H1 (cell line): ENCODE results near the gene FAM171A1. TPM values are rescaled to one million over a fixed set of nuclear protein-coding genes. Genes with fewer than 3 reads are reported as not detected.
A peak's percentile ranks its signal among the peaks of the same experiment; 100 is the strongest.

Experiments
- CTCF ChIA-PET: fragments of 300-600 bp; sonication (Branson Sonifier 250); formaldehyde crosslinking; loops from one replicate; lab custom pipeline; 2021; ENCODE audit not compliant: partially characterized antibody; lab: Charles Lee
- POLR2A ChIA-PET: fragments of 300-600 bp; sonication (Branson Sonifier 250); formaldehyde crosslinking; loops from one replicate; lab custom pipeline; 2021; ENCODE audit warnings: inconsistent platforms; ENCODE audit not compliant: partially characterized antibody; lab: Charles Lee
- DNase-seq, 2 experiments: peaks; one replicate each; pipeline versions ENCODE4 v3.0.0 to v3.0.0-alpha.2; 2010 to 2022; ENCODE audit warnings: low spot score in 2 of 2, low read depth in 1 of 2, mixed read lengths in 1 of 2
- FAIRE-seq: peaks from 2 replicates; lab custom pipeline; 2011; peaks lifted over from hg19 to GRCh38; lab: Jason Lieb, UNC
- H2AFZ ChIP-seq: 2 replicates; pipeline ENCODE4 v1.8.1; 2012; ENCODE audit warnings: low read length, inconsistent platforms
- H2AK5ac ChIP-seq: 2 replicates; pipeline ENCODE4 v1.6.1; 2013; ENCODE audit warnings: low read depth, low read length
- H2BK120ac ChIP-seq: replicated peaks from 2 replicates; pipeline ENCODE3; 2013; ENCODE audit warnings: low read depth, low read length, inconsistent platforms
- H2BK12ac ChIP-seq: 2 replicates; pipeline ENCODE4 v1.6.1; 2013; ENCODE audit warnings: low read depth, low read length
- H2BK15ac ChIP-seq: 2 replicates; pipeline ENCODE4 v1.6.1; 2013; ENCODE audit warnings: low read length
- H2BK20ac ChIP-seq: 2 replicates; pipeline ENCODE4 v1.6.1; 2013; ENCODE audit warnings: low read length
- H2BK5ac ChIP-seq: 2 replicates; pipeline ENCODE4 v1.6.1; 2013; ENCODE audit warnings: low read depth, low read length
- H3K14ac ChIP-seq: 2 replicates; pipeline ENCODE4 v1.6.1; 2013; ENCODE audit warnings: inconsistent platforms; ENCODE audit not compliant: insufficient read length
- H3K18ac ChIP-seq: 2 replicates; pipeline ENCODE4 v1.6.1; 2013; ENCODE audit warnings: low read length; ENCODE audit errors: extremely low read depth
- H3K23ac ChIP-seq: 2 replicates; pipeline ENCODE4 v1.6.1; 2013; ENCODE audit warnings: inconsistent platforms; ENCODE audit not compliant: insufficient read length
- H3K23me2 ChIP-seq: 2 replicates; pipeline ENCODE4 v1.6.1; 2013; ENCODE audit warnings: low read depth, low read length
- H3K27ac ChIP-seq: 2 replicates; pipeline ENCODE4 v1.6.1; 2011; ENCODE audit warnings: low read depth, low read length, inconsistent platforms
- H3K27me3 ChIP-seq, 4 experiments: replicated peaks in 1 of 4; 1 replicate in 1 of 4; 2 replicates in 3 of 4; pipeline versions ENCODE4 v1.6.1 to v1.8.1; 2011 to 2013; ENCODE audit warnings: low read length in 3 of 4, mild to moderate bottlenecking in 3 of 4, inconsistent platforms in 2 of 4, mixed read lengths in 2 of 4, moderate library complexity in 1 of 4; ENCODE audit not compliant: control insufficient read depth in 3 of 4, insufficient read depth in 3 of 4; ENCODE audit errors: extremely low read depth in 1 of 4
- H3K36me3 ChIP-seq, 4 experiments: 2 replicates each; pipeline versions ENCODE4 v1.6.1 to v1.8.1; 2011 to 2013; ENCODE audit warnings: mild to moderate bottlenecking in 4 of 4, low read length in 3 of 4, moderate library complexity in 2 of 4, control low read depth in 1 of 4, inconsistent platforms in 1 of 4; ENCODE audit not compliant: insufficient read depth in 4 of 4, control insufficient read depth in 2 of 4
- H3K4ac ChIP-seq: replicated peaks from 2 replicates; pipeline ENCODE3; 2013; ENCODE audit warnings: low read length, low read depth, mixed read lengths, inconsistent platforms; ENCODE audit not compliant: insufficient read length
- H3K4me1 ChIP-seq, 4 experiments: replicated peaks in 1 of 4; 1 replicate in 1 of 4; 2 replicates in 3 of 4; pipeline versions ENCODE4 v1.6.1 to v1.8.1; 2011 to 2013; ENCODE audit warnings: low read length in 3 of 4, inconsistent platforms in 2 of 4, mixed read lengths in 1 of 4; ENCODE audit not compliant: insufficient read depth in 4 of 4, control insufficient read depth in 3 of 4
- H3K4me2 ChIP-seq, 2 experiments: 2 replicates each; pipeline versions ENCODE4 v1.6.1 to v1.8.1; 2011 to 2013; ENCODE audit warnings: low read depth in 2 of 2, low read length in 2 of 2, control low read depth in 1 of 2, inconsistent platforms in 1 of 2, mild to moderate bottlenecking in 1 of 2; ENCODE audit not compliant: insufficient read depth in 1 of 2
- H3K4me3 ChIP-seq, 4 experiments: fragments of 200-600, 300-600 bp in 1 of 4; sonication (generic), shearing (Covaris generic), sonication (Bioruptor Twin) in 1 of 4; 2 replicates each; pipeline versions ENCODE4 v1.5.1 to v1.8.1; 2011 to 2016; ENCODE audit warnings: low read length in 4 of 4, low read depth in 3 of 4, control low read depth in 2 of 4, inconsistent platforms in 2 of 4, mild to moderate bottlenecking in 2 of 4, mixed read lengths in 1 of 4, moderate library complexity in 1 of 4; ENCODE audit not compliant: insufficient read depth in 2 of 4; ENCODE audit errors: extremely low read depth in 1 of 4
- H3K56ac ChIP-seq: replicated peaks from 2 replicates; pipeline ENCODE3; 2013; ENCODE audit warnings: low read depth, mild to moderate bottlenecking, mixed read lengths, low read length, inconsistent platforms; ENCODE audit not compliant: insufficient read length
- H3K79me1 ChIP-seq: 2 replicates; pipeline ENCODE4 v1.6.1; 2013; ENCODE audit warnings: low read depth, low read length, control low read depth
- H3K79me2 ChIP-seq, 2 experiments: 2 replicates each; pipeline versions ENCODE4 v1.6.1 to v1.8.1; 2012 to 2013; ENCODE audit warnings: low read length in 2 of 2, mild to moderate bottlenecking in 2 of 2, inconsistent platforms in 1 of 2; ENCODE audit not compliant: insufficient read depth in 2 of 2, control insufficient read depth in 1 of 2
- H3K9ac ChIP-seq, 4 experiments: replicated peaks in 1 of 4; 1 replicate in 1 of 4; 2 replicates in 3 of 4; pipeline versions ENCODE4 v1.6.1 to v1.8.1; 2011 to 2013; ENCODE audit warnings: low read depth in 3 of 4, low read length in 3 of 4, control low read depth in 2 of 4, mild to moderate bottlenecking in 2 of 4, moderate library complexity in 2 of 4, inconsistent platforms in 1 of 4; ENCODE audit errors: extremely low read depth in 1 of 4
- H3K9me3 ChIP-seq, 2 experiments: 2 replicates each; pipeline versions ENCODE4 v1.6.1 to v1.8.1; 2012 to 2013; ENCODE audit warnings: mild to moderate bottlenecking in 2 of 2, moderate library complexity in 2 of 2, control low read depth in 1 of 2, inconsistent platforms in 1 of 2, low read depth in 1 of 2, low read length in 1 of 2, mixed read lengths in 1 of 2; ENCODE audit not compliant: insufficient read depth in 2 of 2
- H4K20me1 ChIP-seq, 2 experiments: replicated peaks in 1 of 2; 2 replicates each; pipeline versions ENCODE3 to v1.8.1; 2011 to 2013; ENCODE audit warnings: inconsistent platforms in 2 of 2, low read length in 2 of 2, mild to moderate bottlenecking in 1 of 2; ENCODE audit not compliant: insufficient read depth in 2 of 2, control insufficient read depth in 1 of 2
- H4K5ac ChIP-seq: 2 replicates; pipeline ENCODE4 v1.6.1; 2013; ENCODE audit warnings: low read length, low read depth, mixed read lengths, inconsistent platforms; ENCODE audit not compliant: insufficient read length
- H4K8ac ChIP-seq: 2 replicates; pipeline ENCODE4 v1.8.0; 2013; ENCODE audit warnings: mild to moderate bottlenecking, moderate library complexity, low read length, inconsistent platforms; ENCODE audit not compliant: insufficient read depth; ENCODE audit errors: extremely low read depth
- H4K91ac ChIP-seq: replicated peaks from 2 replicates; pipeline ENCODE3; 2013; ENCODE audit warnings: low read length, mixed read lengths, inconsistent platforms; ENCODE audit not compliant: insufficient read length
- CHD2 ChIP-seq: IDR thresholded peaks from 2 replicates; pipeline ENCODE4 v1.6.1; 2012; ENCODE audit warnings: low read length, improper control_type of control experiment
- NANOG ChIP-seq: IDR thresholded peaks from 2 replicates; pipeline ENCODE4 v1.6.1; 2011; ENCODE audit warnings: low read length, low read depth, mild to moderate bottlenecking, inconsistent platforms; ENCODE audit not compliant: insufficient read depth, poor library complexity, severe bottlenecking
- RFX5 ChIP-seq: IDR thresholded peaks from 2 replicates; pipeline ENCODE4 v1.6.1; 2011; ENCODE audit warnings: low read depth, low read length, improper control_type of control experiment, borderline replicate concordance
- WGBS, 2 experiments: shearing (Covaris generic) in 1 of 2; methylation state at CpG; one replicate each; pipeline versions ENCODE4 v1.1.6 to v1.1.7; 2013 to 2015; ENCODE audit warnings: low lambda C conversion rate in 2 of 2, mixed read lengths in 2 of 2, inconsistent platforms in 1 of 2, low coverage in 1 of 2, missing lambda C conversion rate in 1 of 2; ENCODE audit not compliant: insufficient replicate concordance in 2 of 2, insufficient coverage in 1 of 2, insufficient read length in 1 of 2; ENCODE audit errors: extremely low coverage in 1 of 2, missing lambda C conversion rate in 1 of 2; 5-methylcytosine and 5-hydroxymethylcytosine counted together
- polyA plus RNA-seq, 7 experiments: library from polyadenylated mRNA; depleted of rRNA in 3 of 7; stranded (reverse) in 5 of 7; unstranded in 2 of 7; fragments of >200 nt in 5 of 7; fragments of 200-250 nt in 2 of 7; gene quantifications; 1 replicate in 5 of 7; 2 replicates in 1 of 7; 4 replicates in 1 of 7; pipeline versions ENCODE4 v1.2.1 to v1.2.3, GENCODE V29; 2011 to 2013; ENCODE audit warnings: missing spikeins in 2 of 7, mixed read lengths in 2 of 7
- total RNA-seq: library from RNA; stranded (reverse); fragmentation: NEBNext Ultra II Directional; extraction: Animal tissue kit (Norgen Biotek cat#: 25700); gene quantifications from 2 replicates; pipeline ENCODE4 v1.2.1, GENCODE V29; 2021
- TF ChIP-seq, protein P1 (sequence below): IDR thresholded peaks from 2 replicates; pipeline ENCODE4 v1.6.1; 2011; ENCODE audit warnings: low read length, improper control_type of control experiment

The FAM171A1 gene
- total and polyA plus RNA-seq, 2 of the 8 experiments (the other 6 are each of a cell fraction or from before 2014, with no cell fraction given) = 26.6 to 42.1 TPM

DNA sequence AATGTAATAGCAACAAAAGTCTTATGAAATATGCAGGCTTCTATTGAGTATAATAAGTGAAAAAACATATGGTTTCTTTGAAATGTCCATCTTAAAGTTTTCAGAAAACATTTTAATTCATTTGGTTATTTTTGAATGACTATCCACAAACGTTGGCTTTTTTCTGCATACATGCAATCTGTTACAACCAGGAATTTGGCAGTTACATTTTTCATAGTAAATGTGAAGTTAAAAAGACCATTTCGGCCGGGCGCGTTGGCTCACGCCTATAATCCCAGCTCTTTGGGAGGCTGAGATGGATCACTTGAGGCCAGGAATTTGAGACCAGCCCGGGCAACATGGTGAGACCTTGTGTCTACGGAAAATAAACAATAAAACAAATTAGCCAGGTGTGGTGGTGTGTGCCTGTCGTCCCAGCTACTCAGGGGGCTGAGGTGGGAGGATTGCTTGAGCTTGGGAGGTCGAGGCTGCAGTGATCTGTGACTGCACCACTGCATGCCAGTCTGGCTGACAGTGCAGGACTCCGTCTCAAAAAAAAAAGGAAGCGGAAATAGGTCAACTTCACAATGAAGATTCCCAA is 128.7 kb downstream of the FAM171A1 start:
- H2AK5ac ChIP-seq = no peak overlapping the region
- no peak overlapping the region for H3K18ac ChIP-seq
- H4K8ac ChIP-seq = peak overlapping the region; percentile 41; the same call in 1 of the 2 replicates
- no peaks in the 10 kb centered on the region for H3K79me2 ChIP-seq
- H4K91ac ChIP-seq = no peak overlapping the region
- H3K4ac ChIP-seq = no peak overlapping the region
- no peak overlapping the region for H3K14ac ChIP-seq
- H2BK20ac ChIP-seq = no peak overlapping the region
- no peaks in the 10 kb centered on the region for H3K27me3 ChIP-seq
- no peak overlapping the region for H4K5ac ChIP-seq
- H3K79me1 ChIP-seq = no peaks in the 10 kb centered on the region
- POLR2A ChIA-PET = no interaction called here
- no peak for FAIRE-seq
- CTCF ChIA-PET = interaction anchor here (0.6 to 1.7 kb wide), 3 partner anchors 8 to 131 kb away, joined by 3 to 5 read pairs (median 3); no protein-coding TSS in a partner anchor
- no peak overlapping the region for H2BK5ac ChIP-seq
- no peaks in the 10 kb centered on the region for H3K36me3 ChIP-seq
- H2BK120ac ChIP-seq = no peak overlapping the region
- TF ChIP-seq RFX5 = no peak
- TF ChIP-seq NANOG = no peak
- TF ChIP-seq, protein P1, sequence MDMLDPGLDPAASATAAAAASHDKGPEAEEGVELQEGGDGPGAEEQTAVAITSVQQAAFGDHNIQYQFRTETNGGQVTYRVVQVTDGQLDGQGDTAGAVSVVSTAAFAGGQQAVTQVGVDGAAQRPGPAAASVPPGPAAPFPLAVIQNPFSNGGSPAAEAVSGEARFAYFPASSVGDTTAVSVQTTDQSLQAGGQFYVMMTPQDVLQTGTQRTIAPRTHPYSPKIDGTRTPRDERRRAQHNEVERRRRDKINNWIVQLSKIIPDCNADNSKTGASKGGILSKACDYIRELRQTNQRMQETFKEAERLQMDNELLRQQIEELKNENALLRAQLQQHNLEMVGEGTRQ = no peak
- no peak for TF ChIP-seq CHD2
- H3K23ac ChIP-seq = no peak overlapping the region
- H3K4me1 ChIP-seq = peaks cover 0 to 2% (median 0%) of the 10 kb centered on the region in 4 experiments; a peak in 1 of 7 replicates
- H3K56ac ChIP-seq = no peak overlapping the region
- no peak overlapping the region for H3K9ac ChIP-seq
- no peak overlapping the region for H2BK12ac ChIP-seq
- no peak overlapping the region for H3K4me2 ChIP-seq
- H3K4me3 ChIP-seq = no peak overlapping the region
- no peak for DNase-seq
- no peaks in the 10 kb centered on the region for H3K9me3 ChIP-seq
- no peak overlapping the region for H2BK15ac ChIP-seq
- H3K27ac ChIP-seq = no peak overlapping the region
- H2AFZ ChIP-seq = no peak overlapping the region
- peaks cover 0 to under 1% of the 10 kb centered on the region in 2 experiments for H4K20me1 ChIP-seq
- no peaks in the 10 kb centered on the region for H3K23me2 ChIP-seq
- 90% methylated on average over 12 of the region's 12 CpGs; no CpG with 5 or more reads in 1 of the 2 experiments for WGBS, 2 experiments
